Measurements from ENCODE around the gene NACC1.

NACC1 gene

DNA sequence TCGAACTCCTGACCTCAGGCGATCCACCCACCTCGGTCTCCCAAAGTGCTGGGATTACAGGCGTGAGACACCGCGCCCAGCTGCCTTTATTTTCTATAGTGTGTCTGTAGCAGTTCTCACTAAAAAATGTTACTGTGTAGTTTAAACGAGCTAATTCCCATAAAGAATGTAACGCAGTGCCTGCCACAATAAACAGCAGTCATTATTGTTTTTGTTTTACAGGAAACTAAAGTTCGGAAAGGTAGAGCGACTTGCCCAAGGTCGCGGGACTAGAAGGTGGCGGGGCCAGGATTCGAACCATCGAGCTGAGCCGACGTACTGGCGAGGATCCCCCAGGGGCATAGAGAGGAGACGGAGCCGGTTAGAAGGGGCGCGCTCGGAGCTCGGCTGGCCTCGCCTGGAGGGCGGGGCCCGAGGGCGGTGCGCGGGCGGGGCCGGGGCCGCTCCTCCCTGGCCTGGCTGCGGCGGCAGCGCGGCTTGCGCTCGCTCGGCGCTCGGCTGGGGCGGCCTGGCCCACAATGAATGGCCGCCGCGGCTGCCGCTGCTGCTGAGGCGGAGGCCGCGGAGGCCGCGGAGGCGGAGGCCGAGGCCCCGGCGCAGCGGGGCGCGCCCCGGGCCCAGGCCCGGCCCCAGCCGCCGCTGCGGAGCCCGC, at the start of gene NACC1:
Gene NACC1, plus strand, starts transcription at position 493 of the 652 bp plus-strand sequence. CDS start 16,944 bp downstream, outside the sequence.
- DNase-seq = peak; percentile 94

GRCh38 chr19:13069415-13070359, 48.4 kb upstream of the NACC1 start:
- DNase-seq = no peak

DNA sequence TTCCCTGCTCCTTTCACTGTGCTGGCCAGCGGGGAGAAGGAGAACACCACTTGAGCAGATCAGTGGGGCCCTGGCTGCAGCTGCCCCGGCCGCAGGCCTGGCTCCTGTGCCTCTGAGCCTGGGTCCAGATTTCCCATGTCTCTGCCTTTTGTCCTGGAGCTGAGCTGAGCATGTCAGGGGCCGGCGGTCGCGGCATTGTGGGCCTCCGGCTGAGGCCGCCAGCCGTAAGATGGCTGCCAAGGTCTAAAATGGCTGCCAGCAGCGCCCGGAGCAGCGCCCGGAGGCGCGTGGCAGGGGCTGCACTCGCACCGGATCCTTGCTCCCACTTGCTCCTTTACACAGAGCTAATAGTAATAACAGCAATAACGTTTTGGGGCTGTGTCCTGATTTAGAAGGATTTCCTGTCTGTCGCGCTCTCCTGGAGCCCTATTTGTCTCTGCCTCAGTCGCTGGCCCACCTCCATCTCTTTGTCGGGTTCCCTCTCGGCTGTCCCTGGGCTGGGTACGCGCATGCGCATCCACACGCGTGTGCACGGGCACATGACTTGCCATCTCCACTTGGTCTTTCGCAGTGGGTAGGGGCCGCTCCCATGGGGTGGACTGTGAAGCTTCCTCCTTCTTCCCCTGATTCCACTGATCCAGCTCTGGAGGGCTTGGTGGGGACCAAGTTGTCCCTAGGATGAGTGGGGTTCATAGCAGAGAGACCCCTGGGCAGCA, 47.5 kb upstream of the NACC1 start:
- no peak for DNase-seq

DNA sequence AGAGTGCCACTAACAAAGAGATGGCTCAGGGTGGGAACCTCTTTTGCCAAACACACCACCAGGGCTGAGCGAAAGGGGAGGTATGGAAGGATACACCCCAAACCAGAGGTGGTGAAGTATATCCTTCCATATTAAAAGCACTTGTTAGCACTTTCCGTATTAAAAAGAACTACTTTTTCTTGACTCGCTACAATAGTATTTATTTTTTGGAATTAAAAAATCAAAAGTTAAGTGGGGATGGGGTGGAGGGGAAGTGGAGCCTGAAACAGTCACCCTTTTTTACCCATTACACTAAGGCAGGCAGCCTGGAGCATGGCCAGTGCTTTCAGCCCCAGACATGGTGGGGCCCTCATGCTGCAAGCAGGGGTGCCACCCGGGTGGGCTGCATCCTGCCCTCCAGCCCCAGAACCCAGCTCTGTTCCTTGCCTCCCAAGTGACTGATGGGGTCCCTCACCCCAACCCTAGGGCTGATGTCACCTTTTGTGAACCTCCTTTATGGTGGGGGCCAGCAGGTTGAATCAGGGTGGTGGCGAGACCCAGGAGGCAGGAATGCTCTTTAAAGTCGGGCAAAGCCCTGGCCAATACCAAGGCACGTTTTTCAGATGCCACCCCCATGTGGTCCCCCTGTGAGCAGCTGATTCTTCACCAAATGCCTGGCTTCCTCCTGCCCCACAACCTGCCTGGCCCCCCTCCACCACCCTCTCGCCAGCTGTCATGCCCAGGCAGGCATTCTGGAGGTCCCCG, 46.4 kb upstream of the NACC1 start:
- DNase-seq = no peak

- DNase-seq = no peak
These were observed 45.7 kb upstream of the NACC1 start for GRCh38 chr19:13072188-13072908.

DNA sequence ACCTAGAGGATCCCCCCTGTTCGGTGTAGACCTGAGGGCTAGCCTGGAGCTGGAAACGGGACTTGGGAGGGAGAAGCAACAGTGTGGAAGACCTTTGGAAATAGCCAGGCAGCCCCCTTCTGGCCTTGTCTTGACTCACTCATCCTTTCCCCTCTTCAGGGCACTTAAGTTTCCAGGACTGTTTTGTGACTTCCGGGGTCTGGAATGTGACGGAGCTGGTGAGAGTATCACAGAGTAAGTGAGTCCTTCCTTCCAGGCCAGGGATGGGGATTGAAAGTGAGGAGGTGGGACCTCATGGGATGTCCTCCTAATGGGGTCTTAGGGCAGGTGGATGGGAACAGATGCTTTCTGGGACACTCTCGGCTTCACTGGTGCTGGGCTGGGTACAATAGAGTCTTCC, 44.8 kb upstream of the NACC1 start:
- no peak for DNase-seq

GRCh38 chr19:13074378-13074777, 43.7 kb upstream of the NACC1 start:
- no peak for DNase-seq

DNA sequence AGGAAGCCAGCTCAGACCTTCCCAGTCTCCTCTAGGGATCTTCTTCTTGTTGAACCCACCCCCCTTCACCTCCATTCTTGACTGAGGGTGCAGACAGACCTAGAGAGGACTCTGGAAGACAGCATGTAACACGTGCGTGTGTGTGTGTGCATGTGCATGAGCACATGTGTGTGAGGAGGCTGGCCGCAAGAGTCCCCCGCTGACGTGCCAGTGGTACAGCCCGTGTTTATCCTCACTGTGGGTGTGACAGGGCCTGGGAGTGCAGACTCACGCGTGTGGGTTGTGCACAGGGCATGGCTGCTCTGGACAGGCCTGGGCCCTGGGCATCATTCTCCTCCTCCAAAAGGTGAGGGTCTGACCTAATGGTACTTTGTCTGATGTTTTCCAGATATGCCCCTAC, 41.7 kb upstream of the NACC1 start:
- no peak for DNase-seq

- no peak for DNase-seq
These were observed 41.3 kb upstream of the NACC1 start for GRCh38 chr19:13076787-13077186.

GRCh38 chr19:13077240-13077639, 40.8 kb upstream of the NACC1 start:
- DNase-seq = peak; percentile 72

DNA sequence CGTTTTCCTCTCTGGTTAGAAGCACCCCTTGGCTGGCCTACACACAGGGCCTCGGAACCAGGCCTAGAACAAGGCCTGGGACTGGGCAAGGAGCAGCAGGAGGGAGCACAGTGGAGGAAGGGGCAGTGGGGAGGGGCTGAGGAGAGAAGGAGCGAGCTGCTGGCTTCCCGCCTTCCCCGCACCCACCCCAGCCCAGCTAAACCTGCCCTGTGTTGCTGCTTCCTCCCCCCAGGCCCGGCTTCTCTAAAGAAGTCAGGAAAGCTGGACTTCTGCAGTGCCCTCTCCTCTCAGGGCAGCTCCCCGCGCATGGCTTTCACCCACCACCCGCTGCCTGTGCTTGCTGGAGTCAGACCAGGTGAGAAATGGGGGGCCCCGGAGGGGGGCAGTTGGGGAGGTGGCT, 39.7 kb upstream of the NACC1 start:
- no peak for DNase-seq

- DNase-seq = no peak
These were observed 39.0 kb upstream of the NACC1 start for GRCh38 chr19:13078897-13079541.

DNA sequence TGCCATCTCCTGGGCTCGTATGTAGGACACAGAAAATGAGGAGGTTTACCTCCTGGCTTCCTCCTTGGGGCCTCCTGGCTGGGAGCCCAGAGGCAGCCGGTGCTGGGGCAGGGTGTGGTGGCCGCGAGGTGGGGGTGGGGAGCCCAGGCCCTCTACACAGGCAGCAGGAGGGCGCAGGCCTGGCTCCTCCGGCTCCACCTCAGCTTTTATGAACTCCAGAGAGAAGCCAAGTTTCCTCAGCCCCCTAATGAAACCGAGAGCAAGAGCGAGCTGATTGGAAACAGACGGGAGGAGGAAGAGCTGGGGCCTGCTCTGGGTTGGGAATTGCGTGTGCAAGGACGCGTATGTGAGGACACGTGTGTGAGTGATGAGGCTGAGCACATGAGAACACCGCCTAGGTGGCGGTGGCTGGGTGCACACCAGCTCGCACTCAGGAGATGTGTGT, 38.5 kb upstream of the NACC1 start:
- DNase-seq = peak; percentile 69

- no peak for DNase-seq
These were observed 35.7 kb upstream of the NACC1 start for GRCh38 chr19:13082192-13083007.

DNA sequence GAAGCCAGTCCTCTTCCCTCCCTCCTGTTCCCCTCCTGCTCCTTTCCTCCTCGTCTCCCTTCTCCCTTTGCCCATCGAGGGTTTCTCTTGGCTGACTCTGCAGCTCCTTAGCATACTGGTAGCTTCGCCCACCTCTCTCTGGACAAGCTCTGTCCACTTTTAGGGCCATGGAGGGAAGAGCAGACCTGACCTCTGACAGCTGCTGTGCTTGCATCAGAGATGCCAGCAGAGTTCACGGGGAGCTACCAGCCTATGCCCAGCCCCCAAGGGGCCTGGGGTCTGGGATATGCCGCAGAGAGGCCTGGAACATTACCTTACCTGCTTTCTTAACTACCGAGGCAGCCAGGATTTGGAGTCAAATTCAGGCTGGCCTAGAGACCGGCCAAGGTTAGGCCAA, 35.1 kb upstream of the NACC1 start:
- no peak for DNase-seq

GRCh38 chr19:13083627-13084026, 34.4 kb upstream of the NACC1 start:
- no peak for DNase-seq

DNA sequence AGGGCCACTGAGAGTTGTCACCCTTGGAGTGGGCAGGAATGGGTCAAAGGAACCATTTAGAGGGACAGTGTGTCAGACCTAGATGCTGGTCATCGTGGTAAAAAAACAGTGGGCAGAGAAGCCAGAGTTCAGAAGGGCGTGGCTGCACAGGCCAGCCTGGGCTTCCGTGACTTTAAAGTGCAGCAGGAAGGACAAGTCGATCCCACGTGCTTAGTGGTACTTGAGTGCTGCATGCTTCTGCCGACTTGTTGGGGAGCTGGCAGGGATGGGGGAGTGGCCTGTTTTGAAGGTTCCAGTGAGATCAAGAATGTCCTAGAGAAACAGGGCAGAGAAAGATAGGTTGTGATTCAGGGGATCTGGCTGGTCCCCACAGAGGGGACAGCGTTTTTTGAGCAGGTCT, 32.4 kb upstream of the NACC1 start:
- no peak for DNase-seq

DNA sequence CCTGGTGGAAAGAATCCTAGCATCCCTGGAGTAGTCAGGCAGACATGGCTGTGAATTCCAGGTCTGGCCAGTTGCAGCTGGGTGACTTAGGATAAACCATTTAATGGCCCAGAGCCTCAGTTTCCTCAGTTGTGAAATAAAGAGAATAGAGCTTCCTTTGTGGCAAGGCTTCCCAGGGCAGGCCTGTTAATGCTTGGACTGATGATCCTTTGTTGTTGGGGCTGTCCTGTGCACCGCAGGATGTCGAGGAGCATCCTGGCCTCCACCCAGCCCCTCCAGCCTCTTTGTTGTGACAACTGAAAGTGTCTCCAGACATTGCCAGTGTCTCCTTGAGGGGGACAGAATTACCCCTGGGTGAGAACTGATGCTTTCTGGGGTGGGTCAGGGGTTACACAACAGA, 31.7 kb upstream of the NACC1 start:
- no peak for DNase-seq

DNA sequence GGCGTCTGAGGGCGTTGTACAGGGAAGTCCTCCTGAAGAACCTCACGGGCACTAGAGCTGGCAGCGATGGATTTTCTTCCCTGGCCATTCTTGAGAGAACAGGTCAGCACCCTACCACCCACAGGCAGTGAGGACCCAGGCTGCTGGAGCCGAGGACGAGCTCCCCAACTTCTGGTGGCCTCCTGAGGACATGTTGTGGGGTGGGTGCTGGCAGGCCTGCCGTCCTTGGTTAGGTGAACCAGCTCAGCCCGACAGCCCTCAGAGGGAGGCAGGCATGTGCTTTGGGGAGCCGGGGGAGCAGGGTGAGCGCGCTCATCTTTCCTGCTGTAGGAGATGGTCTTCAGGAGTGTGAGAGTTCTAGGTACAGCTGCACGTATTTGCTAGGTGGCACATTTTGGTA, 30.8 kb upstream of the NACC1 start:
- DNase-seq = no peak

DNA sequence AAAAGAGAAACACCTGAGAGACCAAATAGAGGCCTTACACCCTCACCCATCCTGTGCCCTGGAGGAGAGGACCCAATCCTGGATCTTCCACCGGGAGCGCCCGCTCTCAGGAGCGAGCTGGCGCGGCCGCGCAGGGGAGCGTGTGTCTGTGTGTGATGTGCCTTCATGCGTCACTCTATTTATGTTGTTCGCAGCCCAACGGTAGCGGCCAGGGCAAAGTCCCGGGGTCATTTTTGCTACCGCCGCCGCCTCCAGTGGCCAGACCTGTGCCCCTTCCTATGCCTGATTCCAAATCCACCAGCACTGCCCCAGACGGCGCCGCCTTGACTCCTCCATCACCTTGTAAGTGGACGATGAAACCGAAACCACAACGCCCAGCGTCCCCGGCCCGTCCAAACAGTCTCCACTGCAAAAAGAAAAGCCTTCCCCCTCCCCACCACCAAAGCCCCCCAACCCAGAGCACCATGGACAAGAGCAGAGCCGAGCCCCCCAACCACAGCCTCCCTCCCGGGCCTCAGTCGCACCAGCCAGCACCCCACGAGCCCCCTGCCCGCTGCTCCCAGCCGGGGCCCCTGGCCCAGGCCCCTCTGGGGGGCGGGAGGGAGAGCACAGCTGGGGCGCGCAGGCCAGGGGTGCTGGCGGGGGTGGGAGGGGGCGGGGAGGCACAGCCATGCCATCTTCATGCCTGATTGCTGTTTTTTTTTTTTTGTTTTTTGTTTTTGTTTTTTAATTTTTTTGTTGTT, 30.1 kb upstream of the NACC1 start:
- no peak for DNase-seq
